ENCODE measurements around the gene CLK1.
"Not testable (repeated sequence)": the region's sequence is repeated elsewhere in the genome, so short reads cannot be mapped to it uniquely, and the experiment has no call there.

The CLK1 gene

GRCh38 chr2:200864176-200865034 lies at the start of gene CLK1:
Gene CLK1 (minus strand): TSS chr2:200864658. CDS start chr2:200861862, 2,796 bp downstream.
- peak within 1 kb of the TSS; percentile 87 for H3K4me2 ChIP-seq
- no peak for TF ChIP-seq Cebpa-rat (IDR thresholded peaks at IDR 0.05)
- H3K27me3 ChIP-seq: no peaks in the 10 kb centered on the region

GRCh38 chr2:200913654-200914053 lies 49.2 kb upstream of the CLK1 start:
- H3K27ac ChIP-seq: no peak overlapping the region
- no peaks in the 10 kb centered on the region for H3K9me3 ChIP-seq
- no peaks in the 10 kb centered on the region for H3K4me1 ChIP-seq
- H3K36me3 ChIP-seq: peaks cover 96% of the 10 kb centered on the region
- H3K27me3 ChIP-seq: no peaks in the 10 kb centered on the region
- H3K4me2 ChIP-seq: no peak overlapping the region
- no peak for TF ChIP-seq Cebpa-rat (IDR thresholded peaks at IDR 0.05)
- H3K9ac ChIP-seq: no peak overlapping the region
- no peak overlapping the region for H3K4me3 ChIP-seq
- H4K20me1 ChIP-seq: no peaks in the 10 kb centered on the region

More at GRCh38 chr2:200864176-200865034, at the start of gene CLK1:
- Histone ChIP-seq H3K36me3 (peaks cover 18% of the 10 kb centered on the region), H4K20me1 (peaks cover 43% of the 10 kb centered on the region), H3K4me1 (peaks cover 24% of the 10 kb centered on the region), H3K9ac (peak within 1 kb of the TSS; percentile 100), H3K9me3 (no peaks in the 10 kb centered on the region), H3K4me3 (peak within 1 kb of the TSS; percentile 96), H3K27ac (peak within 1 kb of the TSS; percentile 100)

- no peaks in the 10 kb centered on the region for H4K20me1 ChIP-seq
- no peaks in the 10 kb centered on the region for H3K4me1 ChIP-seq
- H3K27me3 ChIP-seq: no peaks in the 10 kb centered on the region
- no peak overlapping the region for H3K9ac ChIP-seq
- H3K4me3 ChIP-seq: no peak overlapping the region
- peaks cover 91% of the 10 kb centered on the region for H3K36me3 ChIP-seq
- no peak overlapping the region for H3K4me2 ChIP-seq
- H3K27ac ChIP-seq: no peak overlapping the region
- no peak for TF ChIP-seq Cebpa-rat (IDR thresholded peaks at IDR 0.05)
- H3K9me3 ChIP-seq: no peaks in the 10 kb centered on the region
These were observed 45.5 kb upstream of the CLK1 start for GRCh38 chr2:200909958-200910357.

GRCh38 chr2:200905618-200906296 lies 41.3 kb upstream of the CLK1 start:
- no peak for TF ChIP-seq Cebpa-rat (IDR thresholded peaks at IDR 0.05)
- Histone ChIP-seq H4K20me1 (no peaks in the 10 kb centered on the region), H3K4me3 (no peak overlapping the region), H3K36me3 (peaks cover 71% of the 10 kb centered on the region), H3K9ac (no peak overlapping the region), H3K27ac (no peak overlapping the region), H3K4me2 (no peak overlapping the region), H3K9me3 (no peaks in the 10 kb centered on the region), H3K27me3 (no peaks in the 10 kb centered on the region), H3K4me1 (no peaks in the 10 kb centered on the region)

- Histone ChIP-seq H3K4me1 (no peaks in the 10 kb centered on the region), H3K27ac (no peak overlapping the region), H3K9me3 (no peaks in the 10 kb centered on the region), H3K36me3 (peaks cover 69% of the 10 kb centered on the region), H3K4me3 (no peak overlapping the region), H3K4me2 (no peak overlapping the region), H3K27me3 (no peaks in the 10 kb centered on the region), H4K20me1 (no peaks in the 10 kb centered on the region), H3K9ac (no peak overlapping the region)
- no peak for TF ChIP-seq Cebpa-rat (IDR thresholded peaks at IDR 0.05)
These were observed 37.1 kb upstream of the CLK1 start for GRCh38 chr2:200901459-200902072.

GRCh38 chr2:200899482-200899881 lies 35.0 kb upstream of the CLK1 start:
- no peak for TF ChIP-seq Cebpa-rat (IDR thresholded peaks at IDR 0.05)
- H3K27me3 ChIP-seq: no peaks in the 10 kb centered on the region
- H3K36me3 ChIP-seq: peaks cover 74% of the 10 kb centered on the region
- no peak overlapping the region for H3K4me2 ChIP-seq
- no peak overlapping the region for H3K4me3 ChIP-seq
- H4K20me1 ChIP-seq: no peaks in the 10 kb centered on the region
- H3K9me3 ChIP-seq: no peaks in the 10 kb centered on the region
- no peak overlapping the region for H3K9ac ChIP-seq
- no peak overlapping the region for H3K27ac ChIP-seq
- H3K4me1 ChIP-seq: no peaks in the 10 kb centered on the region

- H3K36me3 ChIP-seq: peaks cover 17% of the 10 kb centered on the region
- peaks cover 33% of the 10 kb centered on the region for H3K4me1 ChIP-seq
- H4K20me1 ChIP-seq: no peaks in the 10 kb centered on the region
- H3K4me2 ChIP-seq: peak within 1 kb of the TSS; percentile 92
- H3K27ac ChIP-seq: peak within 1 kb of the TSS; percentile 91
- peak within 1 kb of the TSS; percentile 91 for H3K9ac ChIP-seq
- H3K9me3 ChIP-seq: no peaks in the 10 kb centered on the region
- H3K27me3 ChIP-seq: no peaks in the 10 kb centered on the region
- no peak for TF ChIP-seq Cebpa-rat (IDR thresholded peaks at IDR 0.05)
- H3K4me3 ChIP-seq: peak within 1 kb of the TSS; percentile 81
These were observed 24.5 kb upstream of the CLK1 start, which contains the start of the genes NIF3L1 and PPIL3 for GRCh38 chr2:200888704-200889625. Gene NIF3L1 (plus strand): TSS chr2:200889371. CDS start chr2:200891944, 2,573 bp downstream. Gene PPIL3 (minus strand): TSS chr2:200889077. CDS start chr2:200887615, 1,462 bp downstream.

GRCh38 chr2:200881715-200882249 lies 17.3 kb upstream of the CLK1 start:
- peaks cover 84% of the 10 kb centered on the region for H3K36me3 ChIP-seq
- H4K20me1 ChIP-seq, H3K9ac ChIP-seq, H3K27ac ChIP-seq, H3K4me2 ChIP-seq, H3K27me3 ChIP-seq, H3K9me3 ChIP-seq, H3K4me3 ChIP-seq, H3K4me1 ChIP-seq: not testable (repeated sequence)
